ENCODE results near the gene ASL.

The ASL gene

GRCh38 chr7:66110856-66111255, 35.2 kb downstream of the ASL start:
- TF ChIP-seq CTCF (IDR thresholded peaks at IDR 0.05), result no peak

- TF ChIP-seq CTCF (IDR thresholded peaks at IDR 0.05), result no peak
Observed at GRCh38 chr7:66114743-66115649, 39.4 kb downstream of the ASL start, which contains the start of gene CRCP. TSS of gene CRCP (plus strand) at chr7:66114847. CDS start at chr7:66114963, 116 bp downstream.

DNA sequence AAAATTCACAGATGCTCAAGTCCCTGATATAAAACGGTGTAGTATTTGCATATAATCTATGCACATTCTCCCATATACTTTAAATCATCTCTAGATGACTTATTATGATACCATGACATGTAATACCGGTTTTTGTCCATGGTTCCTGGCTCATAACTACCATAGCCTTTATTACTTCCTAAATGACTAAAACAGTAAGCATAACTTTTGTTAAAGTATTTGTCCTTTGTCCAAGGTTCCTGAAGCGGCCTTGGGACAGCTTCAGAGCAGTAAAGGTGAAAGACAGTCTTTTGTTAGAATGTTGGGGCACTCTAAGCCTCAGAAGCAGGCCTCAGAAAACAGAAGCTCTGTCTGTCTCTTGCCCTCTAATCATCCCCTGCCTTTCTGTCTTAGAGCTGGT, 43.0 kb downstream of the ASL start:
- no peak for TF ChIP-seq CTCF (IDR thresholded peaks at IDR 0.05)

DNA sequence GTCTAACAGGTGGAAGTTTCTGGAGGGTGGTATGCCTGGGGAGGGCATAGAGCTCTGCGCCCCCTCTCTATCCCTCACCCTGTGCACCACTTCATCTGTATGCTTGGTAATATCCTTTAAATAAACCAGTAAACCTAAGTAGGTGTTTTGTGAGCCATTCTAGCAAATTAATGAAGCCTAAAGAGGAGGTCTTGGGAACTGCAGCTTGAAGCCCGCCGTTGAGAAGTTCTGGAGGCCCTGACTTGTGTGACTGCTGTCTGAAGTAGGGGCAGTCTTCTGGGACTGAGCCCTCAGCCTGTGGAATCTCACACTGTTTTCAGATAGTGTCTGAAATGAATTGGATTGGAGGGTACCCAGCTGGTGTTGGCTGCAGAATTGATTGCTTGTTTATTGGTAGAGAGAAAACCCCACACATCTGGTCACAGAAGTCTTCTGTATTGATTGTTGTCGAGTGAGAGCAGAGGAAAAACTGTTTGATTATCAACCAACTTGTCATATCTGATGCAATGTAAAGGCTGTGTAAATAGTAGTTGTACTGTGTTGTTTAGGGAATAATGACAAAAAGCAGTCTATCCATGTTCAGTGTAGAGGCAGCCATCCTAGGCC, 43.7 kb downstream of the ASL start:
- TF ChIP-seq CTCF (IDR thresholded peaks at IDR 0.05), result no peak

GRCh38 chr7:66123175-66123528, 47.5 kb downstream of the ASL start:
- no peak for TF ChIP-seq CTCF (IDR thresholded peaks at IDR 0.05)

GRCh38 chr7:66125052-66125694, 49.6 kb downstream of the ASL start:
- TF ChIP-seq CTCF (IDR thresholded peaks at IDR 0.05), result no peak

- no peak for TF ChIP-seq CTCF (IDR thresholded peaks at IDR 0.05)
Observed at GRCh38 chr7:66138994-66139752, 63.6 kb downstream of the ASL start.
